HG02852 (cell line): ENCODE measurements around the gene KLHDC10.
"Not testable (repeated sequence)": the region's sequence is repeated elsewhere in the genome, so short reads cannot be mapped to it uniquely, and the experiment has no call there.

Source experiments
- ATAC-seq: cut with Tn5 transposase; IDR thresholded peaks from one replicate; pipeline ENCODE4 v1.9.1; 2021; ENCODE audit warnings: mild to moderate bottlenecking, moderate library complexity; ENCODE audit not compliant: unreplicated experiment

The KLHDC10 gene

GRCh38 chr7:130069978-130070860 is at the start of gene KLHDC10:
Gene KLHDC10 (plus strand): TSS chr7:130070534. CDS start chr7:130070644, 110 bp downstream.
- peak; percentile 98 for ATAC-seq

GRCh38 chr7:130021105-130021834 is 49.1 kb upstream of the KLHDC10 start:
- no peak for ATAC-seq

- ATAC-seq, result no peak
Observed at GRCh38 chr7:130022115-130022514, 48.2 kb upstream of the KLHDC10 start.

- ATAC-seq, result no peak
Observed at GRCh38 chr7:130022623-130023175, 47.6 kb upstream of the KLHDC10 start.

- ATAC-seq, result no peak
Observed at GRCh38 chr7:130024390-130024789, 45.9 kb upstream of the KLHDC10 start.

- ATAC-seq, result no peak
Observed at GRCh38 chr7:130032698-130033097, 37.6 kb upstream of the KLHDC10 start.

- ATAC-seq, result no peak
Observed at GRCh38 chr7:130037703-130038102, 32.6 kb upstream of the KLHDC10 start.

GRCh38 chr7:130040576-130040975 is 29.8 kb upstream of the KLHDC10 start:
- no peak for ATAC-seq

GRCh38 chr7:130047831-130048230 is 22.5 kb upstream of the KLHDC10 start:
- no peak for ATAC-seq

GRCh38 chr7:130048906-130049305 is 21.4 kb upstream of the KLHDC10 start:
- no peak for ATAC-seq

- not testable (repeated sequence) for ATAC-seq
Observed at GRCh38 chr7:130052250-130052649, 18.1 kb upstream of the KLHDC10 start.

- ATAC-seq, result not testable (repeated sequence)
Observed at GRCh38 chr7:130055198-130055597, 15.1 kb upstream of the KLHDC10 start.

- ATAC-seq, result no peak
Observed at GRCh38 chr7:130062246-130062645, 8.1 kb upstream of the KLHDC10 start.

GRCh38 chr7:130063036-130063435 is 7.3 kb upstream of the KLHDC10 start:
- no peak for ATAC-seq

GRCh38 chr7:130064580-130064926 is 5.8 kb upstream of the KLHDC10 start:
- not testable (repeated sequence) for ATAC-seq

- ATAC-seq, result no peak
Observed at GRCh38 chr7:130065500-130066152, 4.7 kb upstream of the KLHDC10 start.

- no peak for ATAC-seq
Observed at GRCh38 chr7:130069179-130069977, 956 bp upstream of the KLHDC10 start.

GRCh38 chr7:130070861-130071622 is 708 bp downstream of the KLHDC10 start:
- ATAC-seq, result peak; percentile 7

- ATAC-seq, result no peak
Observed at GRCh38 chr7:130071701-130072622, 1.6 kb downstream of the KLHDC10 start.
